ENCODE data around the gene MMP11.
"Not testable (repeated sequence)": the region's sequence is repeated elsewhere in the genome, so short reads cannot be mapped to it uniquely, and the experiment has no call there.

MMP11 gene

GRCh38 chr22:23772649-23773473 lies at the start of gene MMP11:
MMP11 (plus strand) TSS chr22:23772849; CDS start chr22:23772871, 22 bp downstream.
- H3K27me3 ChIP-seq (ENCODE audit: control insufficient read depth in 5 of 5, insufficient read depth in 4 of 5, low read length in 5 of 5), result no peaks in the 10 kb centered on the region
- no peak within 1 kb of the TSS for H3K27ac ChIP-seq (ENCODE audit: low read depth, low read length)
- peaks cover 2 to 47% (median 38%) of the 10 kb centered on the region in 5 donors for H3K4me1 ChIP-seq (ENCODE audit: control insufficient read depth in 5 of 5, insufficient read depth in 5 of 5, low read length in 5 of 5)
- peak within 1 kb of the TSS; percentile 25 to 66 (median 53) for H3K4me3 ChIP-seq (ENCODE audit: low read depth in 1 of 5, low read length in 5 of 5)
- H3K9me3 ChIP-seq (ENCODE audit: control insufficient read depth in 5 of 5, low read length in 5 of 5), result no peaks in the 10 kb centered on the region
- no peaks in the 10 kb centered on the region for H3K36me3 ChIP-seq (ENCODE audit: control insufficient read depth in 5 of 5, insufficient read depth in 5 of 5, low read length in 5 of 5)
- peak within 1 kb of the TSS in 3 of 5 donors; percentile 60 to 67 (median 66) for H3K9ac ChIP-seq (ENCODE audit: low read length in 5 of 5)

GRCh38 chr22:23728108-23728507 lies 44.5 kb upstream of the MMP11 start:
- not testable (repeated sequence) for H3K4me1 ChIP-seq (ENCODE audit: control insufficient read depth in 5 of 5, insufficient read depth in 5 of 5, low read length in 5 of 5); H3K27me3 ChIP-seq (ENCODE audit: control insufficient read depth in 5 of 5, insufficient read depth in 4 of 5, low read length in 5 of 5); H3K4me3 ChIP-seq (ENCODE audit: low read depth in 1 of 5, low read length in 5 of 5); H3K27ac ChIP-seq (ENCODE audit: low read depth, low read length); H3K9ac ChIP-seq (ENCODE audit: low read length in 5 of 5); H3K36me3 ChIP-seq (ENCODE audit: control insufficient read depth in 5 of 5, insufficient read depth in 5 of 5, low read length in 5 of 5); H3K9me3 ChIP-seq (ENCODE audit: control insufficient read depth in 5 of 5, low read length in 5 of 5)

GRCh38 chr22:23737696-23738095 lies 35.0 kb upstream of the MMP11 start:
- peaks cover 2 to 12% (median 7%) of the 10 kb centered on the region in 5 donors for H3K4me1 ChIP-seq (ENCODE audit: control insufficient read depth in 5 of 5, insufficient read depth in 5 of 5, low read length in 5 of 5)
- no peaks in the 10 kb centered on the region for H3K27me3 ChIP-seq (ENCODE audit: control insufficient read depth in 5 of 5, insufficient read depth in 4 of 5, low read length in 5 of 5)
- no peaks in the 10 kb centered on the region for H3K9me3 ChIP-seq (ENCODE audit: control insufficient read depth in 5 of 5, low read length in 5 of 5)
- peaks cover 0 to 16% (median 7%) of the 10 kb centered on the region in 5 donors for H3K36me3 ChIP-seq (ENCODE audit: control insufficient read depth in 5 of 5, insufficient read depth in 5 of 5, low read length in 5 of 5)
- H3K9ac ChIP-seq (ENCODE audit: low read length in 5 of 5), result no peak overlapping the region
- H3K27ac ChIP-seq (ENCODE audit: low read depth, low read length), result no peak overlapping the region
- no peak overlapping the region for H3K4me3 ChIP-seq (ENCODE audit: low read depth in 1 of 5, low read length in 5 of 5)

GRCh38 chr22:23742505-23743264 lies 30.0 kb upstream of the MMP11 start:
- Histone ChIP-seq H3K9me3 (ENCODE audit: control insufficient read depth in 5 of 5, low read length in 5 of 5) (peaks cover 0 to 3% (median 0%) of the 10 kb centered on the region in 5 donors), H3K4me3 (ENCODE audit: low read depth in 1 of 5, low read length in 5 of 5) (peak overlapping the region in 1 of 5 donors; percentile 23), H3K27ac (ENCODE audit: low read depth, low read length) (peak overlapping the region; percentile 84), H3K4me1 (ENCODE audit: control insufficient read depth in 5 of 5, insufficient read depth in 5 of 5, low read length in 5 of 5) (peaks cover 11 to 33% (median 24%) of the 10 kb centered on the region in 5 donors), H3K27me3 (ENCODE audit: control insufficient read depth in 5 of 5, insufficient read depth in 4 of 5, low read length in 5 of 5) (peaks cover 0 to 5% (median 0%) of the 10 kb centered on the region in 5 donors), H3K9ac (ENCODE audit: low read length in 5 of 5) (peak overlapping the region in 4 of 5 donors; percentile 31 to 76 (median 50)), H3K36me3 (ENCODE audit: control insufficient read depth in 5 of 5, insufficient read depth in 5 of 5, low read length in 5 of 5) (peaks cover 4 to 42% (median 29%) of the 10 kb centered on the region in 5 donors)

- peak overlapping the region in 4 of 5 donors; percentile 31 to 76 (median 50) for H3K9ac ChIP-seq (ENCODE audit: low read length in 5 of 5)
- no peak overlapping the region for H3K4me3 ChIP-seq (ENCODE audit: low read depth in 1 of 5, low read length in 5 of 5)
- H3K9me3 ChIP-seq (ENCODE audit: control insufficient read depth in 5 of 5, low read length in 5 of 5), result peaks cover 0 to 3% (median 0%) of the 10 kb centered on the region in 5 donors
- peaks cover 0 to 5% (median 0%) of the 10 kb centered on the region in 5 donors for H3K27me3 ChIP-seq (ENCODE audit: control insufficient read depth in 5 of 5, insufficient read depth in 4 of 5, low read length in 5 of 5)
- H3K36me3 ChIP-seq (ENCODE audit: control insufficient read depth in 5 of 5, insufficient read depth in 5 of 5, low read length in 5 of 5), result peaks cover 4 to 42% (median 29%) of the 10 kb centered on the region in 5 donors
- H3K27ac ChIP-seq (ENCODE audit: low read depth, low read length), result peak overlapping the region; percentile 84
- H3K4me1 ChIP-seq (ENCODE audit: control insufficient read depth in 5 of 5, insufficient read depth in 5 of 5, low read length in 5 of 5), result peaks cover 11 to 33% (median 24%) of the 10 kb centered on the region in 5 donors
Measured at GRCh38 chr22:23743303-23743705, 29.3 kb upstream of the MMP11 start.

- peak overlapping the region in 1 of 5 donors; percentile 76 for H3K9ac ChIP-seq (ENCODE audit: low read length in 5 of 5)
- H3K36me3 ChIP-seq (ENCODE audit: control insufficient read depth in 5 of 5, insufficient read depth in 5 of 5, low read length in 5 of 5), result peaks cover 4 to 42% (median 29%) of the 10 kb centered on the region in 5 donors
- peak overlapping the region; percentile 84 for H3K27ac ChIP-seq (ENCODE audit: low read depth, low read length)
- peaks cover 0 to 3% (median 0%) of the 10 kb centered on the region in 5 donors for H3K9me3 ChIP-seq (ENCODE audit: control insufficient read depth in 5 of 5, low read length in 5 of 5)
- H3K4me3 ChIP-seq (ENCODE audit: low read depth in 1 of 5, low read length in 5 of 5), result no peak overlapping the region
- H3K4me1 ChIP-seq (ENCODE audit: control insufficient read depth in 5 of 5, insufficient read depth in 5 of 5, low read length in 5 of 5), result peaks cover 11 to 33% (median 24%) of the 10 kb centered on the region in 5 donors
- peaks cover 0 to 5% (median 0%) of the 10 kb centered on the region in 5 donors for H3K27me3 ChIP-seq (ENCODE audit: control insufficient read depth in 5 of 5, insufficient read depth in 4 of 5, low read length in 5 of 5)
Measured at GRCh38 chr22:23744001-23744400, 28.6 kb upstream of the MMP11 start.

- no peak overlapping the region for H3K27ac ChIP-seq (ENCODE audit: low read depth, low read length)
- H3K36me3 ChIP-seq (ENCODE audit: control insufficient read depth in 5 of 5, insufficient read depth in 5 of 5, low read length in 5 of 5), result peaks cover 4 to 42% (median 29%) of the 10 kb centered on the region in 5 donors
- H3K4me3 ChIP-seq (ENCODE audit: low read depth in 1 of 5, low read length in 5 of 5), result no peak overlapping the region
Measured at GRCh38 chr22:23744485-23744884, 28.2 kb upstream of the MMP11 start.

GRCh38 chr22:23745791-23746190 lies 26.9 kb upstream of the MMP11 start:
- peaks cover 0 to 3% (median 0%) of the 10 kb centered on the region in 5 donors for H3K9me3 ChIP-seq (ENCODE audit: control insufficient read depth in 5 of 5, low read length in 5 of 5)
- peaks cover 11 to 45% (median 35%) of the 10 kb centered on the region in 5 donors for H3K4me1 ChIP-seq (ENCODE audit: control insufficient read depth in 5 of 5, insufficient read depth in 5 of 5, low read length in 5 of 5)
- no peak overlapping the region for H3K27ac ChIP-seq (ENCODE audit: low read depth, low read length)
- H3K27me3 ChIP-seq (ENCODE audit: control insufficient read depth in 5 of 5, insufficient read depth in 4 of 5, low read length in 5 of 5), result peaks cover 0 to 5% (median 0%) of the 10 kb centered on the region in 5 donors
- H3K4me3 ChIP-seq (ENCODE audit: low read depth in 1 of 5, low read length in 5 of 5), result no peak overlapping the region
- H3K9ac ChIP-seq (ENCODE audit: low read length in 5 of 5), result no peak overlapping the region
- peaks cover 4 to 42% (median 28%) of the 10 kb centered on the region in 5 donors for H3K36me3 ChIP-seq (ENCODE audit: control insufficient read depth in 5 of 5, insufficient read depth in 5 of 5, low read length in 5 of 5)

More at GRCh38 chr22:23744485-23744884, 28.2 kb upstream of the MMP11 start:
- Histone ChIP-seq H3K27me3 (ENCODE audit: control insufficient read depth in 5 of 5, insufficient read depth in 4 of 5, low read length in 5 of 5) (peaks cover 0 to 5% (median 0%) of the 10 kb centered on the region in 5 donors), H3K9me3 (ENCODE audit: control insufficient read depth in 5 of 5, low read length in 5 of 5) (peaks cover 0 to 3% (median 0%) of the 10 kb centered on the region in 5 donors), H3K9ac (ENCODE audit: low read length in 5 of 5) (no peak overlapping the region), H3K4me1 (ENCODE audit: control insufficient read depth in 5 of 5, insufficient read depth in 5 of 5, low read length in 5 of 5) (peaks cover 11 to 33% (median 24%) of the 10 kb centered on the region in 5 donors)

- Histone ChIP-seq H3K9me3 (ENCODE audit: control insufficient read depth in 5 of 5, low read length in 5 of 5) (no peaks in the 10 kb centered on the region), H3K36me3 (ENCODE audit: control insufficient read depth in 5 of 5, insufficient read depth in 5 of 5, low read length in 5 of 5) (peaks cover 2 to 5% (median 4%) of the 10 kb centered on the region in 5 donors), H3K9ac (ENCODE audit: low read length in 5 of 5) (peak overlapping the region in 1 of 5 donors; percentile 63), H3K4me3 (ENCODE audit: low read depth in 1 of 5, low read length in 5 of 5) (peak overlapping the region; percentile 28 to 87 (median 76)), H3K27ac (ENCODE audit: low read depth, low read length) (no peak overlapping the region), H3K27me3 (ENCODE audit: control insufficient read depth in 5 of 5, insufficient read depth in 4 of 5, low read length in 5 of 5) (no peaks in the 10 kb centered on the region), H3K4me1 (ENCODE audit: control insufficient read depth in 5 of 5, insufficient read depth in 5 of 5, low read length in 5 of 5) (peaks cover 0 to 33% (median 24%) of the 10 kb centered on the region in 5 donors)
Measured at GRCh38 chr22:23749841-23750301, 22.8 kb upstream of the MMP11 start.
